Endothelial cell of umbilical vein (primary cell): ENCODE results near the gene GAL3ST1. TPM values are rescaled to one million over a fixed set of nuclear protein-coding genes. Genes with fewer than 3 reads are reported as not detected.

Experiments
- BruUV-seq: library from RNA; stranded (reverse); fragments of 400-500 nt; replicated peaks from 2 replicates; lab custom pipeline; 2021; lab: Mats Ljungman, UMichigan
- CTCF ChIA-PET: fragments of 300-600, 350-600 bp; sonication (Branson Sonifier 250); formaldehyde crosslinking; loops from one replicate; lab custom pipeline; 2021; ENCODE audit warnings: antibody characterized with exemption, inconsistent platforms; lab: Charles Lee
- POLR2A ChIA-PET: fragments of 300-600, 350-600 bp; sonication (Branson Sonifier 250); formaldehyde crosslinking; loops from one replicate; lab custom pipeline; 2021; ENCODE audit warnings: antibody characterized with exemption, inconsistent platforms; lab: Charles Lee
- DNase-seq: peaks from one replicate; pipeline ENCODE4 v3.0.0-alpha.2; 2011; ENCODE audit warnings: low read depth, low spot score
- FAIRE-seq: peaks from 2 replicates; lab custom pipeline; 2011; peaks lifted over from hg19 to GRCh38; lab: Jason Lieb, UNC
- H2AFZ ChIP-seq: 2 replicates; pipeline ENCODE4 v1.6.0; 2012; ENCODE audit warnings: low read depth, low read length, control low read depth, inconsistent platforms
- H3K27ac ChIP-seq: 2 replicates; pipeline ENCODE4 v1.5.1; 2011; ENCODE audit warnings: low read depth, mild to moderate bottlenecking, control low read depth, low read length, moderate library complexity; ENCODE audit not compliant: insufficient read depth
- H3K27me3 ChIP-seq, 2 experiments: 2 replicates each; pipeline versions ENCODE4 v1.6.0 to v1.6.1; 2011; ENCODE audit warnings: low read length in 2 of 2, mixed read lengths in 1 of 2; ENCODE audit not compliant: control insufficient read depth in 2 of 2, insufficient read depth in 2 of 2
- H3K36me3 ChIP-seq, 2 experiments: 2 replicates in 1 of 2; 3 replicates in 1 of 2; pipeline ENCODE4 v1.5.1; 2011; ENCODE audit warnings: low read length in 2 of 2, mild to moderate bottlenecking in 1 of 2, moderate library complexity in 1 of 2; ENCODE audit not compliant: control insufficient read depth in 2 of 2, insufficient read depth in 2 of 2; ENCODE audit errors: extremely low read depth in 1 of 2
- H3K4me1 ChIP-seq: 3 replicates; pipeline ENCODE4 v1.5.1; 2011; ENCODE audit warnings: mild to moderate bottlenecking, low read length; ENCODE audit not compliant: control insufficient read depth, insufficient read depth; ENCODE audit errors: extremely low read depth
- H3K4me2 ChIP-seq: 2 replicates; pipeline ENCODE4 v1.6.1; 2011; ENCODE audit warnings: low read length, control low read depth, mixed read lengths; ENCODE audit not compliant: insufficient read depth
- H3K4me3 ChIP-seq, 3 experiments: fragments of 200-600 bp in 1 of 3; sonication (generic), shearing (Covaris generic) in 1 of 3; replicated peaks in 1 of 3; 2 replicates each; pipeline ENCODE4 v1.5.1; 2011 to 2016; ENCODE audit warnings: control low read depth in 3 of 3, low read length in 3 of 3, mild to moderate bottlenecking in 2 of 3, inconsistent platforms in 1 of 3, low read depth in 1 of 3, moderate library complexity in 1 of 3; ENCODE audit not compliant: insufficient read depth in 1 of 3
- H3K79me2 ChIP-seq: 2 replicates; pipeline ENCODE4 v1.6.0; 2012; ENCODE audit warnings: low read length, inconsistent platforms; ENCODE audit not compliant: control insufficient read depth, insufficient read depth
- H3K9ac ChIP-seq: replicated peaks from 2 replicates; pipeline ENCODE3; 2011; ENCODE audit warnings: low read length, control low read depth; ENCODE audit not compliant: insufficient read depth; ENCODE audit errors: extremely low read depth
- H3K9me1 ChIP-seq: replicated peaks from 3 replicates; pipeline ENCODE4 v1.6.0; 2011; ENCODE audit warnings: mild to moderate bottlenecking, low read length; ENCODE audit not compliant: control insufficient read depth, insufficient read depth; ENCODE audit errors: extremely low read depth
- H3K9me3 ChIP-seq: replicated peaks from 2 replicates; pipeline ENCODE4 v1.5.1; 2012; ENCODE audit warnings: low read length, inconsistent platforms; ENCODE audit not compliant: control insufficient read depth, insufficient read depth
- H4K20me1 ChIP-seq: replicated peaks from 2 replicates; pipeline ENCODE3; 2011; ENCODE audit warnings: mild to moderate bottlenecking, low read length; ENCODE audit not compliant: control insufficient read depth, insufficient read depth; ENCODE audit errors: extremely low read depth
- CTCF ChIP-seq, 2 donors: IDR thresholded peaks; 1 replicate in 1 of 2; 2 replicates in 1 of 2; pipeline ENCODE4 v1.5.1; 2011; ENCODE audit warnings: low read length in 2 of 2, mild to moderate bottlenecking in 2 of 2, moderate library complexity in 2 of 2, control low read depth in 1 of 2, inconsistent platforms in 1 of 2, low read depth in 1 of 2; ENCODE audit not compliant: insufficient read depth in 1 of 2; ENCODE audit errors: extremely low read depth in 1 of 2
- EZH2 ChIP-seq: IDR thresholded peaks from 2 replicates; pipeline ENCODE4 v1.6.1; 2012; ENCODE audit warnings: borderline replicate concordance, low read depth, mild to moderate bottlenecking, moderate library complexity, low read length, inconsistent platforms; ENCODE audit not compliant: severe bottlenecking
- FOS ChIP-seq: IDR thresholded peaks from 2 replicates; pipeline ENCODE4 v1.6.1; 2011; ENCODE audit warnings: mild to moderate bottlenecking, low read length, moderate library complexity, borderline replicate concordance; ENCODE audit not compliant: insufficient read depth
- GATA2 ChIP-seq: IDR thresholded peaks from 2 replicates; pipeline ENCODE4 v1.7.0; 2011; ENCODE audit warnings: low read depth, mild to moderate bottlenecking, moderate library complexity, mixed read lengths, low read length; ENCODE audit not compliant: insufficient read length, insufficient read depth
- JUN ChIP-seq: IDR thresholded peaks from 2 replicates; pipeline ENCODE4 v1.6.1; 2011; ENCODE audit warnings: borderline replicate concordance, low read depth; ENCODE audit not compliant: insufficient read length, insufficient read depth
- MYC ChIP-seq: IDR thresholded peaks from one replicate; pipeline ENCODE4 v1.6.1; 2011; ENCODE audit warnings: mild to moderate bottlenecking, low read depth, low read length
- POLR2A ChIP-seq: IDR thresholded peaks from 2 replicates; pipeline ENCODE4 v1.6.1; 2012; ENCODE audit warnings: low read depth, mild to moderate bottlenecking, control low read depth, low read length
- POLR2AphosphoS5 ChIP-seq: IDR thresholded peaks from 2 replicates; pipeline ENCODE4 v1.6.1; 2012; ENCODE audit warnings: low read depth, mild to moderate bottlenecking, control low read depth, low read length, moderate library complexity; ENCODE audit not compliant: insufficient read depth
- dilution Hi-C: fragments of 300-500 bp; cut with MboI; formaldehyde crosslinking; loops from one replicate; pipeline ENCODE4 v1.15.0; 2019; ENCODE audit warnings: low sequenced_read_pairs; ENCODE audit not compliant: extremely low pct_ligation_motif_present
- intact Hi-C: fragments of 100-400 bp; cut with micrococcal nuclease; formaldehyde crosslinking; loops from one replicate; pipeline ENCODE4 v1.10.0; 2022
- polyA plus RNA-seq, 4 experiments: library from polyadenylated mRNA; depleted of rRNA in 3 of 4; stranded (reverse) in 3 of 4; unstranded in 1 of 4; fragments of >200 nt; gene quantifications; 2 replicates each; pipeline versions ENCODE4 v1.2.1 to v1.2.3, GENCODE V29; 2011 to 2012; ENCODE audit warnings: missing spikeins in 1 of 4
- total RNA-seq: library from RNA; stranded (reverse); gene quantifications from 2 replicates; pipeline ENCODE4 v1.2.3, GENCODE V29; 2021
- TF ChIP-seq, protein P1 (sequence below): IDR thresholded peaks from 2 replicates; pipeline ENCODE4 v1.6.1; 2011; ENCODE audit not compliant: insufficient read depth, insufficient read length

Gene GAL3ST1
- total and polyA plus RNA-seq, 2 donors (not counting 3 experiments of a cell fraction or from before 2014, with no cell fraction given), result not detected

DNA sequence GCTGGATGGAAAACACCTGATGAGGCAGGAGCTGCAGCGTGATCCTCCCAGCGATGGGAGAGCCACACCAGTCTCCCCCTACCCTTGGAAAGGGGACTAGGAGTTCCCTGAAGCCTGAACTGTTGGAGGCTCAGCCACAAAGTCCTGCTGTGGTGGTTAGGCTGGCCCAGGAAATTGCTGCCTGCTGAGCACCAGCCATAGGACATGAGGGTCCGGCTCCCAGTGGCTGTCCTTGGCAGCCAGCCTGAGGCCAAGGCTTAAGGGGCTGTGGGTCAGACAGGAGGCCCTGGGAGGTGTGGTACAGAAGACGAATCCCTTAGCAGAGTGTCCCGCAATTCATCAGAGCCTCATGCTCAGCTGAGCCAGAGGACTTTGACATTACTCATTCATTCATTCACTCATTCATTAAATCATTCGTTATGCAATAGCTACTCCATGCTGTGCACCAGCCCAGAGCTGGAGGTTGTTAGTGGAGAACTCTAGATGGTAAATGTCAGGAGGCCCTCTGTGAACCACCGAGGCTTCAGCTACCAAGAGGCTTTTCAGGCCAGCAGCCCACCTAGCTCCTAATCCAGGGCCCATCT lies 54.5 kb downstream of the GAL3ST1 start:
- ChIA-PET POLR2A (interaction anchor here (0.7 kb wide), 1 partner anchor 16 kb away, joined by 5 read pairs; no protein-coding TSS in a partner anchor), CTCF (interaction anchor here (0.8 to 1.2 kb wide), 2 partner anchors 10 to 82 kb away, joined by 3 read pairs; no protein-coding TSS in a partner anchor)
- peaks cover 2 to 9% of the 10 kb centered on the region in 2 experiments for H3K27me3 ChIP-seq
- no peak overlapping the region for H3K9ac ChIP-seq
- no peak overlapping the region for H3K27ac ChIP-seq
- dilution Hi-C loops (no loop called here), intact Hi-C loops (no loop called here)
- no TSS peak for BruUV-seq
- no peaks in the 10 kb centered on the region for H3K9me1 ChIP-seq
- no peaks in the 10 kb centered on the region for H4K20me1 ChIP-seq
- no peaks in the 10 kb centered on the region for H3K4me1 ChIP-seq
- H3K4me2 ChIP-seq, result no peak overlapping the region
- H3K9me3 ChIP-seq, result no peaks in the 10 kb centered on the region
- no peak for DNase-seq
- no peak overlapping the region for H2AFZ ChIP-seq
- no peak overlapping the region for H3K4me3 ChIP-seq
- TF ChIP-seq FOS (no peak), POLR2AphosphoS5 (no peak), MYC (no peak), CTCF (IDR thresholded peaks at IDR 0.05; ENCODE audit: extremely low read depth in 1 of 2, insufficient read depth in 1 of 2, low read depth in 1 of 2, low read length in 2 of 2) (no peak), JUN (no peak), EZH2 (no peak), GATA2 (no peak), POLR2A (no peak)
- TF ChIP-seq, protein P1, sequence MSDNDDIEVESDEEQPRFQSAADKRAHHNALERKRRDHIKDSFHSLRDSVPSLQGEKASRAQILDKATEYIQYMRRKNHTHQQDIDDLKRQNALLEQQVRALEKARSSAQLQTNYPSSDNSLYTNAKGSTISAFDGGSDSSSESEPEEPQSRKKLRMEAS, result no peak
- H3K36me3 ChIP-seq, result no peaks in the 10 kb centered on the region
- FAIRE-seq, result no peak
- H3K79me2 ChIP-seq, result no peaks in the 10 kb centered on the region
